ENCODE measurements around the gene BTD.

The BTD gene

GRCh38 chr3:15633159-15633558 is 31.6 kb downstream of the BTD start:
- Histone ChIP-seq H3K4me3 (ENCODE audit: low read depth, low read length, poor library complexity, severe bottlenecking) (no peak overlapping the region), H3K4me1 (ENCODE audit: insufficient read depth, low read length, severe bottlenecking) (peaks cover 14% of the 10 kb centered on the region), H4K20me1 (ENCODE audit: insufficient read depth, low read length) (no peaks in the 10 kb centered on the region), H3K9ac (ENCODE audit: low read length) (no peak overlapping the region), H3K36me3 (ENCODE audit: insufficient read depth, low read length) (no peaks in the 10 kb centered on the region), H3K9me2 (ENCODE audit: low read depth, low read length) (no peaks in the 10 kb centered on the region), H3K27ac (ENCODE audit: low read depth, low read length, poor library complexity, severe bottlenecking) (no peak overlapping the region), H3K79me2 (ENCODE audit: insufficient read depth, low read length) (no peaks in the 10 kb centered on the region), H3F3A (ENCODE audit: insufficient read depth, low read length) (no peaks in the 10 kb centered on the region), H3K27me3 (ENCODE audit: insufficient read depth, low read length) (no peaks in the 10 kb centered on the region), H3K9me3 (ENCODE audit: low read length) (no peaks in the 10 kb centered on the region), H3K4me2 (ENCODE audit: low read length) (no peak overlapping the region), H2AFZ (ENCODE audit: low read length) (no peak overlapping the region)
- no peak for TF ChIP-seq EZH2 (IDR thresholded peaks at IDR 0.05; ENCODE audit: borderline replicate concordance, low read length)
- TF ChIP-seq, protein P1, sequence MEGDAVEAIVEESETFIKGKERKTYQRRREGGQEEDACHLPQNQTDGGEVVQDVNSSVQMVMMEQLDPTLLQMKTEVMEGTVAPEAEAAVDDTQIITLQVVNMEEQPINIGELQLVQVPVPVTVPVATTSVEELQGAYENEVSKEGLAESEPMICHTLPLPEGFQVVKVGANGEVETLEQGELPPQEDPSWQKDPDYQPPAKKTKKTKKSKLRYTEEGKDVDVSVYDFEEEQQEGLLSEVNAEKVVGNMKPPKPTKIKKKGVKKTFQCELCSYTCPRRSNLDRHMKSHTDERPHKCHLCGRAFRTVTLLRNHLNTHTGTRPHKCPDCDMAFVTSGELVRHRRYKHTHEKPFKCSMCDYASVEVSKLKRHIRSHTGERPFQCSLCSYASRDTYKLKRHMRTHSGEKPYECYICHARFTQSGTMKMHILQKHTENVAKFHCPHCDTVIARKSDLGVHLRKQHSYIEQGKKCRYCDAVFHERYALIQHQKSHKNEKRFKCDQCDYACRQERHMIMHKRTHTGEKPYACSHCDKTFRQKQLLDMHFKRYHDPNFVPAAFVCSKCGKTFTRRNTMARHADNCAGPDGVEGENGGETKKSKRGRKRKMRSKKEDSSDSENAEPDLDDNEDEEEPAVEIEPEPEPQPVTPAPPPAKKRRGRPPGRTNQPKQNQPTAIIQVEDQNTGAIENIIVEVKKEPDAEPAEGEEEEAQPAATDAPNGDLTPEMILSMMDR (IDR thresholded peaks at IDR 0.05; ENCODE audit: low read length), result no peak

- TF ChIP-seq, protein P1 (IDR thresholded peaks at IDR 0.05; ENCODE audit: low read length), result no peak
- TF ChIP-seq EZH2 (IDR thresholded peaks at IDR 0.05; ENCODE audit: borderline replicate concordance, low read length), result no peak
- Histone ChIP-seq H3K27ac (ENCODE audit: low read depth, low read length, poor library complexity, severe bottlenecking) (no peak overlapping the region), H3K9me3 (ENCODE audit: low read length) (no peaks in the 10 kb centered on the region), H3K9ac (ENCODE audit: low read length) (no peak overlapping the region), H3K79me2 (ENCODE audit: insufficient read depth, low read length) (no peaks in the 10 kb centered on the region), H3F3A (ENCODE audit: insufficient read depth, low read length) (no peaks in the 10 kb centered on the region), H3K4me2 (ENCODE audit: low read length) (no peak overlapping the region), H3K4me1 (ENCODE audit: insufficient read depth, low read length, severe bottlenecking) (peaks cover 14% of the 10 kb centered on the region), H2AFZ (ENCODE audit: low read length) (no peak overlapping the region), H3K9me2 (ENCODE audit: low read depth, low read length) (no peaks in the 10 kb centered on the region), H3K36me3 (ENCODE audit: insufficient read depth, low read length) (no peaks in the 10 kb centered on the region), H3K4me3 (ENCODE audit: low read depth, low read length, poor library complexity, severe bottlenecking) (no peak overlapping the region), H4K20me1 (ENCODE audit: insufficient read depth, low read length) (no peaks in the 10 kb centered on the region), H3K27me3 (ENCODE audit: insufficient read depth, low read length) (no peaks in the 10 kb centered on the region)
Measured at GRCh38 chr3:15633766-15634598, 32.4 kb downstream of the BTD start.

DNA sequence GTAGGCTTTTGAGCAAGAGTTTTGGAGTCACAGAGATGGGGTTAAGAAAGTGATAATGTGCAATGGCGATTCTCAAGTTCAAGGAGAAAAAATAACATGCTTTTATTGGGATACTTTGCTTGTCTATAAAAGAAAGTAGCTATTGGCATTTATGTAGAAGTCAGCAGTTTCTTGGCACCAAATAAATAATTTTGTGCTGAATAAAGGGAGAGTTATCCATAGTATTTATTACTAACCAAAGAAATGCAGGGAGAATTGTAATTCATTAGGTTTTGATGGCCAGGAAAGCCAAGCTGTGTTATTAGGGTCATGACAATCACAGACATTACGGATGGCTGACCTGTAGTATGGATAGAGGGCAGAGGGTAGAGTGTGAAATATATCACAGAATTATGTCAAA is 33.1 kb downstream of the BTD start:
- Histone ChIP-seq H3K4me3 (ENCODE audit: low read depth, low read length, poor library complexity, severe bottlenecking) (no peak overlapping the region), H3K9me2 (ENCODE audit: low read depth, low read length) (no peaks in the 10 kb centered on the region), H4K20me1 (ENCODE audit: insufficient read depth, low read length) (no peaks in the 10 kb centered on the region), H3K4me2 (ENCODE audit: low read length) (no peak overlapping the region), H3K4me1 (ENCODE audit: insufficient read depth, low read length, severe bottlenecking) (peaks cover 14% of the 10 kb centered on the region), H3F3A (ENCODE audit: insufficient read depth, low read length) (no peaks in the 10 kb centered on the region), H3K79me2 (ENCODE audit: insufficient read depth, low read length) (no peaks in the 10 kb centered on the region), H3K27ac (ENCODE audit: low read depth, low read length, poor library complexity, severe bottlenecking) (no peak overlapping the region), H3K36me3 (ENCODE audit: insufficient read depth, low read length) (no peaks in the 10 kb centered on the region), H3K9me3 (ENCODE audit: low read length) (no peaks in the 10 kb centered on the region), H3K9ac (ENCODE audit: low read length) (no peak overlapping the region), H3K27me3 (ENCODE audit: insufficient read depth, low read length) (no peaks in the 10 kb centered on the region), H2AFZ (ENCODE audit: low read length) (no peak overlapping the region)
- TF ChIP-seq EZH2 (IDR thresholded peaks at IDR 0.05; ENCODE audit: borderline replicate concordance, low read length), result no peak

All from OCI-LY1 (cell line).